Erythroblast (primary cell): ENCODE data around the gene NTRK2.

ENCODE experiments used
- GATA1 ChIP-seq: IDR thresholded peaks from 2 replicates; pipeline ENCODE4 v1.6.1; 2011; ENCODE audit warnings: low read depth, mild to moderate bottlenecking, control low read depth, low read length, moderate library complexity
- POLR2A ChIP-seq: IDR thresholded peaks from 2 replicates; pipeline ENCODE4 v1.6.1; 2011; ENCODE audit warnings: mild to moderate bottlenecking, low read length

DNA sequence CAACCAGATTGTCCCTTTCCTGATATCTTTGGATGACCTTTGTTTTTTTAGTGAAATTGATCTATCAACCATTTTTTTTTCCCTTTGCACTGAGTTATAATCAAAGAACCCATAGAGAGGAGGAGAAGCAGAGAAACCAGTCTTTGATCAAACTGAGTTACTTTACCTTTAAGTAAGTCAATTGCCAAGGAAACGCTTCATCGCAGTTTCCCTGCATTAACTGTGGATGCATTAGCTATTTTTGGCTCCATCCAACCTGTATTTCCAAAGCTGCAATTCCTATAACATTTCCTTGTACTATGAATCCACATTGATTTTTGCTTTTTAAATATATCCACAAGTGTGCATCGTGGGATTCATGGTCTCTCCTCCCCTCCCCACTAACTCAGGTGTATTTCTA, 268.1 kb downstream of the NTRK2 start:
- TF ChIP-seq POLR2A (no peak), GATA1 (no peak)
